HepG2 (cell line): ENCODE measurements around the gene KISS1R. TPM values are rescaled to one million over a fixed set of nuclear protein-coding genes. Genes with fewer than 3 reads are reported as not detected.

Experiments
- ATAC-seq: fragments of 200-7000 bp; cut with Tn5 transposase; 3 replicates; pipeline ENCODE4 v1.9.1; 2020; ENCODE audit warnings: mild to moderate bottlenecking, moderate library complexity
- BruUV-seq: library from RNA; stranded (reverse); fragments of 400-500 nt; replicated peaks from 2 replicates; lab custom pipeline; 2021; lab: Mats Ljungman, UMichigan
- CTCF ChIA-PET: fragments of 300-600 bp; formaldehyde crosslinking; extraction: SDS; loops from one replicate; lab custom pipeline; 2021; ENCODE audit warnings: low total read pairs, inconsistent platforms, low intra/inter-chr PET ratio; lab: Yijun Ruan, JAX
- POLR2A ChIA-PET: fragments of 350-600 bp; sonication (Branson Sonifier 250); formaldehyde crosslinking; loops from one replicate; lab custom pipeline; 2020; ENCODE audit warnings: antibody characterized with exemption, inconsistent platforms; lab: Yijun Ruan, JAX
- DNase-seq: peaks from one replicate; pipeline ENCODE4 v3.0.0-alpha.2; 2015; ENCODE audit warnings: low spot score
- FAIRE-seq: peaks from 3 replicates; lab custom pipeline; 2011; peaks lifted over from hg19 to GRCh38; lab: Jason Lieb, UNC
- H2AFZ ChIP-seq: one replicate; pipeline ENCODE4 v1.6.1; 2011; ENCODE audit warnings: low read length, inconsistent platforms
- H3K27ac ChIP-seq: fragments of 300-600 bp; 3 replicates; pipeline ENCODE4 v1.8.0; 2011; ENCODE audit warnings: mixed run types, mild to moderate bottlenecking, mixed read lengths, low read length, inconsistent platforms; ENCODE audit not compliant: insufficient read depth; ENCODE audit errors: extremely low read length
- H3K27me3 ChIP-seq, 2 experiments: fragments of 200-600 bp in 1 of 2; 2 replicates in 1 of 2; 3 replicates in 1 of 2; pipeline versions ENCODE4 v1.6.0 to v1.8.0; 2011; ENCODE audit warnings: low read length in 2 of 2, mild to moderate bottlenecking in 2 of 2, moderate library complexity in 2 of 2, inconsistent platforms in 1 of 2; ENCODE audit not compliant: insufficient read depth in 2 of 2, control insufficient read depth in 1 of 2
- H3K36me3 ChIP-seq, 2 experiments: fragments of 200-600 bp in 1 of 2; replicated peaks in 1 of 2; 2 replicates in 1 of 2; 3 replicates in 1 of 2; pipeline versions ENCODE4 v1.5.1 to v1.8.0; 2011; ENCODE audit warnings: low read length in 2 of 2, inconsistent platforms in 1 of 2; ENCODE audit not compliant: insufficient read depth in 2 of 2, control insufficient read depth in 1 of 2
- H3K4me1 ChIP-seq: 2 replicates; pipeline ENCODE4 v1.5.1; 2012; ENCODE audit warnings: low read length, inconsistent platforms; ENCODE audit not compliant: insufficient read depth
- H3K4me2 ChIP-seq: 2 replicates; pipeline ENCODE4 v1.6.0; 2011; ENCODE audit warnings: low read depth, low read length, inconsistent platforms
- H3K4me3 ChIP-seq, 3 experiments: fragments of 200-600 bp in 1 of 3; sonication (generic), shearing (Covaris generic) in 1 of 3; replicated peaks in 1 of 3; 2 replicates each; pipeline ENCODE4 v1.5.1; 2011 to 2016; ENCODE audit warnings: low read length in 3 of 3, inconsistent platforms in 2 of 3, low read depth in 2 of 3, mild to moderate bottlenecking in 2 of 3, control low read depth in 1 of 3, mixed read lengths in 1 of 3; ENCODE audit not compliant: insufficient read depth in 1 of 3
- H3K79me2 ChIP-seq: one replicate; pipeline ENCODE4 v1.6.1; 2011; ENCODE audit warnings: low read length, inconsistent platforms; ENCODE audit not compliant: insufficient read depth
- H3K9ac ChIP-seq: 2 replicates; pipeline ENCODE4 v1.6.0; 2011; ENCODE audit warnings: mild to moderate bottlenecking, low read depth, low read length, inconsistent platforms; ENCODE audit not compliant: insufficient read depth
- H3K9me3 ChIP-seq: 2 replicates; pipeline ENCODE4 v1.5.1; 2012; ENCODE audit warnings: mild to moderate bottlenecking, low read length
- H4K20me1 ChIP-seq: 2 replicates; pipeline ENCODE4 v1.6.0; 2011; ENCODE audit warnings: inconsistent platforms, mild to moderate bottlenecking, low read length, moderate library complexity; ENCODE audit not compliant: insufficient read depth
- AGO2 ChIP-seq: fragments of 200-400 bp; formaldehyde crosslinking; optimal IDR thresholded peaks from 2 replicates; pipeline ENCODE3; 2017; ENCODE audit warnings: mild to moderate bottlenecking, low read depth, low read length, moderate library complexity
- FIP1L1 ChIP-seq: fragments of 200-400 bp; formaldehyde crosslinking; IDR thresholded peaks from 2 replicates; pipeline ENCODE4 v1.6.1; 2018; ENCODE audit warnings: low read depth, mild to moderate bottlenecking, low read length, moderate library complexity, borderline replicate concordance; ENCODE audit not compliant: insufficient read depth
- FOSL2 ChIP-seq: sonication (generic); formaldehyde crosslinking; IDR thresholded peaks from 2 replicates; pipeline ENCODE4 v1.4.0; 2020; ENCODE audit warnings: missing genetic modification reagents
- JUND ChIP-seq: sonication (generic); formaldehyde crosslinking; IDR thresholded peaks from 2 replicates; pipeline ENCODE4 v1.8.0; 2022; ENCODE audit warnings: mild to moderate bottlenecking, missing genetic modification reagents
- KAT8 ChIP-seq: IDR thresholded peaks from 2 replicates; pipeline ENCODE4 v1.6.1; 2016; ENCODE audit warnings: missing genetic modification reagents, missing compliant biosample characterization
- RBM22 ChIP-seq: fragments of 200-400 bp; formaldehyde crosslinking; optimal IDR thresholded peaks from 2 replicates; pipeline ENCODE3; 2017; ENCODE audit warnings: mild to moderate bottlenecking, low read length, moderate library complexity
- RCOR2 ChIP-seq: IDR thresholded peaks from 2 replicates; pipeline ENCODE4 v1.6.1; 2016; ENCODE audit warnings: missing biosample characterization, missing genetic modification reagents
- SPEN ChIP-seq: sonication (generic); formaldehyde crosslinking; IDR thresholded peaks from 2 replicates; pipeline ENCODE4 v1.5.1; 2020; ENCODE audit warnings: low read depth, mild to moderate bottlenecking, missing genetic modification reagents
- STAT6 ChIP-seq: sonication (generic); formaldehyde crosslinking; IDR thresholded peaks from 2 replicates; pipeline ENCODE4 v1.4.0; 2020; ENCODE audit warnings: missing genetic modification reagents, mild to moderate bottlenecking, borderline replicate concordance
- TFE3 ChIP-seq: IDR thresholded peaks from 2 replicates; pipeline ENCODE4 v1.6.1; 2016
- ZBTB38 ChIP-seq: sonication (generic); formaldehyde crosslinking; IDR thresholded peaks from 2 replicates; pipeline ENCODE4 v1.5.1; 2020; ENCODE audit warnings: mild to moderate bottlenecking, missing genetic modification reagents
- ZBTB44 ChIP-seq: sonication (generic); formaldehyde crosslinking; IDR thresholded peaks from 2 replicates; pipeline ENCODE4 v1.4.0; 2020; ENCODE audit warnings: missing genetic modification reagents
- ZNF224 ChIP-seq: sonication (generic); formaldehyde crosslinking; IDR thresholded peaks from 2 replicates; pipeline ENCODE4 v1.5.0; 2020; ENCODE audit warnings: mild to moderate bottlenecking, missing genetic modification reagents
- ZNF691 ChIP-seq: sonication (generic); formaldehyde crosslinking; IDR thresholded peaks from 2 replicates; pipeline ENCODE4 v1.4.0; 2020; ENCODE audit warnings: missing genetic modification reagents, low read depth, mild to moderate bottlenecking, borderline replicate concordance
- WGBS: methylation state at CpG from one replicate; pipeline ENCODE4 v1.1.6; 2017; ENCODE audit warnings: low lambda C conversion rate; 5-methylcytosine and 5-hydroxymethylcytosine counted together
- in situ Hi-C: cut with HindIII; loops from 2 replicates; pipeline ENCODE4 v1.10.0; 2017; ENCODE audit warnings: low pct_unique_long_range_greater_than_20kb; ENCODE audit not compliant: extremely low pct_ligation_motif_present
- intact Hi-C: fragments of 100-400 bp; cut with micrococcal nuclease; formaldehyde crosslinking; loops from one replicate; pipeline ENCODE4 v1.10.0; 2022; ENCODE audit not compliant: unreplicated experiment
- polyA plus RNA-seq, 8 experiments: library from polyadenylated mRNA; depleted of rRNA in 3 of 8; stranded (reverse) in 7 of 8; unstranded in 1 of 8; fragments of >200 nt; fragmentation: Illumina TruSeq in 4 of 8; extraction: Trizol in 4 of 8; gene quantifications; 2 replicates each; pipeline versions ENCODE4 v1.2.1 to v1.2.3, GENCODE V29; 2011 to 2016; ENCODE audit warnings: low read depth in 4 of 8, missing spikeins in 1 of 8, mixed read lengths in 1 of 8; ENCODE audit not compliant: insufficient read depth in 1 of 8
- total RNA-seq, 5 experiments: library from RNA; depleted of rRNA; stranded (reverse); fragments of >200 nt; fragmentation: Illumina TruSeq; extraction: Trizol; gene quantifications; 2 replicates each; pipeline ENCODE4 v1.2.3, GENCODE V29; 2016; ENCODE audit warnings: low read depth in 1 of 5

The KISS1R gene
- total and polyA plus RNA-seq, 2 of the 13 experiments (the other 11 are each of a cell fraction or from before 2014, with no cell fraction given): 1.1 to 10.2 TPM

- ChIA-PET POLR2A (no interaction called here), CTCF (no interaction called here)
- no peak for ATAC-seq
- in situ Hi-C loops (no loop called here), intact Hi-C loops (no loop called here)
- Histone ChIP-seq H3K79me2 (no peaks in the 10 kb centered on the region), H3K4me2 (no peak overlapping the region), H3K9ac (no peak overlapping the region), H3K9me3 (no peaks in the 10 kb centered on the region), H3K27me3 (no peaks in the 10 kb centered on the region), H3K4me3 (no peak overlapping the region), H2AFZ (no peak overlapping the region), H3K27ac (no peak overlapping the region), H4K20me1 (no peaks in the 10 kb centered on the region; the same call in 1 of the 2 replicates), H3K4me1 (peaks cover 9% of the 10 kb centered on the region), H3K36me3 (peaks cover 24 to 42% of the 10 kb centered on the region in 2 experiments; a peak in 4 of 5 replicates)
- no TSS peak for BruUV-seq
- DNase-seq: no peak
- WGBS: 98% methylated on average over 47 of the region's 64 CpGs
- no peak for FAIRE-seq
- TF ChIP-seq FOSL2 (CRISPR knock-in tag) (no peak), ZBTB44 (CRISPR knock-in tag) (no peak), TFE3 (CRISPR knock-in tag) (no peak), ZNF691 (CRISPR knock-in tag) (no peak), KAT8 (no peak), RCOR2 (no peak), AGO2 (peak; percentile 78), JUND (no peak), STAT6 (CRISPR knock-in tag) (no peak), ZBTB38 (CRISPR knock-in tag) (0 out of 2 replicates have a peak, but pooled peaks have one; percentile 16), SPEN (CRISPR knock-in tag) (no peak), FIP1L1 (no peak), ZNF224 (CRISPR knock-in tag) (no peak), RBM22 (no peak)
Observed at GRCh38 chr19:885536-886224, 31.5 kb upstream of the KISS1R start.
